Osteoblast (primary cell): Measurements from ENCODE around the gene ANKRD13B. TPM values are rescaled to one million over a fixed set of nuclear protein-coding genes. Genes with fewer than 3 reads are reported as not detected.
"Not testable (repeated sequence)": the region's sequence is repeated elsewhere in the genome, so short reads cannot be mapped to it uniquely, and the experiment has no call there.

Source experiments
- DNase-seq: peaks from one replicate; pipeline ENCODE4 v3.0.0; 2011; ENCODE audit warnings: low spot score, mixed read lengths; ENCODE audit not compliant: insufficient read length; ENCODE audit errors: missing footprints
- H2AFZ ChIP-seq: 2 replicates; pipeline ENCODE4 v1.6.0; 2011; ENCODE audit warnings: mild to moderate bottlenecking, low read length
- H3K27ac ChIP-seq: 2 replicates; pipeline ENCODE4 v1.5.1; 2011; ENCODE audit warnings: mild to moderate bottlenecking, low read depth, low read length, moderate library complexity
- H3K27me3 ChIP-seq: 2 replicates; pipeline ENCODE4 v1.6.0; 2012; ENCODE audit warnings: mild to moderate bottlenecking, control low read depth, inconsistent platforms, low read length, moderate library complexity; ENCODE audit not compliant: insufficient read depth
- H3K36me3 ChIP-seq: 2 replicates; pipeline ENCODE4 v1.5.1; 2011; ENCODE audit warnings: mild to moderate bottlenecking, low read length, control low read depth, moderate library complexity; ENCODE audit not compliant: insufficient read depth
- H3K4me1 ChIP-seq: 2 replicates; pipeline ENCODE4 v1.5.1; 2011; ENCODE audit warnings: mild to moderate bottlenecking, low read length, control low read depth, moderate library complexity; ENCODE audit not compliant: insufficient read depth
- H3K4me2 ChIP-seq: 2 replicates; pipeline ENCODE4 v1.6.0; 2011; ENCODE audit warnings: mild to moderate bottlenecking, low read length; ENCODE audit not compliant: insufficient read depth
- H3K4me3 ChIP-seq: fragments of 200-600 bp; sonication (generic); 3 replicates; pipeline ENCODE4 v1.5.1; 2012; ENCODE audit warnings: mild to moderate bottlenecking, low read length, inconsistent platforms; ENCODE audit not compliant: insufficient read depth
- H3K79me2 ChIP-seq: 2 replicates; pipeline ENCODE4 v1.6.0; 2012; ENCODE audit warnings: mild to moderate bottlenecking, low read length, control low read depth, inconsistent platforms; ENCODE audit not compliant: insufficient read depth
- H3K9me3 ChIP-seq: 2 replicates; pipeline ENCODE4 v1.5.1; 2011; ENCODE audit warnings: low read depth, low read length, control low read depth
- H4K20me1 ChIP-seq: 2 replicates; pipeline ENCODE4 v1.6.0; 2012; ENCODE audit warnings: mild to moderate bottlenecking, low read length, control low read depth; ENCODE audit not compliant: insufficient read depth
- CTCF ChIP-seq: IDR thresholded peaks from 2 replicates; pipeline ENCODE4 v1.5.1; 2011; ENCODE audit warnings: mild to moderate bottlenecking, low read depth, low read length, moderate library complexity; ENCODE audit errors: extremely low read depth
- total RNA-seq: library from RNA; depleted of rRNA; stranded (reverse); fragments of >200 nt; gene quantifications from 2 replicates; pipeline ENCODE4 v1.2.3, GENCODE V29; 2012

Gene ANKRD13B
- total RNA-seq, 1 donor, result 18.5 TPM

- H2AFZ ChIP-seq, result no peak overlapping the region
- no peaks in the 10 kb centered on the region for H3K4me1 ChIP-seq
- no peaks in the 10 kb centered on the region for H4K20me1 ChIP-seq
- no peaks in the 10 kb centered on the region for H3K27me3 ChIP-seq
- no peak overlapping the region for H3K4me3 ChIP-seq
- DNase-seq, result no peak
- no peaks in the 10 kb centered on the region for H3K79me2 ChIP-seq
- no peaks in the 10 kb centered on the region for H3K9me3 ChIP-seq
- no peak for TF ChIP-seq CTCF
- H3K27ac ChIP-seq, result no peak overlapping the region
- no peak overlapping the region for H3K4me2 ChIP-seq
- H3K36me3 ChIP-seq, result peaks cover 4% of the 10 kb centered on the region
Measured at GRCh38 chr17:29549177-29549923, 43.6 kb upstream of the ANKRD13B start.

- H3K9me3 ChIP-seq, result no peaks in the 10 kb centered on the region
Measured at GRCh38 chr17:29555840-29556239, 37.1 kb upstream of the ANKRD13B start.

GRCh38 chr17:29557085-29557738 is 35.7 kb upstream of the ANKRD13B start:
- Histone ChIP-seq H3K79me2 (no peaks in the 10 kb centered on the region), H3K4me3 (no peak overlapping the region), H3K27ac (peak overlapping the region; percentile 37), H3K4me1 (peaks cover 7% of the 10 kb centered on the region), H2AFZ (no peak overlapping the region), H3K9me3 (no peaks in the 10 kb centered on the region), H3K27me3 (no peaks in the 10 kb centered on the region), H3K36me3 (no peaks in the 10 kb centered on the region), H4K20me1 (peaks cover 5% of the 10 kb centered on the region), H3K4me2 (no peak overlapping the region)
- DNase-seq, result peak; percentile 91
- no peak for TF ChIP-seq CTCF

More at GRCh38 chr17:29555840-29556239, 37.1 kb upstream of the ANKRD13B start:
- Histone ChIP-seq H3K4me3 (no peak overlapping the region), H2AFZ (no peak overlapping the region), H3K4me1 (peaks cover 7% of the 10 kb centered on the region), H3K4me2 (no peak overlapping the region), H3K79me2 (no peaks in the 10 kb centered on the region), H3K36me3 (no peaks in the 10 kb centered on the region), H4K20me1 (no peaks in the 10 kb centered on the region), H3K27me3 (no peaks in the 10 kb centered on the region), H3K27ac (no peak overlapping the region)
- peak; percentile 34 for DNase-seq
- no peak for TF ChIP-seq CTCF

GRCh38 chr17:29557739-29558116 is 35.2 kb upstream of the ANKRD13B start:
- H3K27me3 ChIP-seq, result no peaks in the 10 kb centered on the region
- no peak overlapping the region for H3K4me2 ChIP-seq
- H2AFZ ChIP-seq, result no peak overlapping the region
- no peaks in the 10 kb centered on the region for H3K79me2 ChIP-seq
- peaks cover 3% of the 10 kb centered on the region for H3K36me3 ChIP-seq
- no peak overlapping the region for H3K27ac ChIP-seq
- H3K9me3 ChIP-seq, result no peaks in the 10 kb centered on the region
- H4K20me1 ChIP-seq, result peaks cover 5% of the 10 kb centered on the region
- DNase-seq, result no peak
- TF ChIP-seq CTCF, result no peak
- no peak overlapping the region for H3K4me3 ChIP-seq
- H3K4me1 ChIP-seq, result peaks cover 7% of the 10 kb centered on the region

GRCh38 chr17:29558139-29558538 is 34.8 kb upstream of the ANKRD13B start:
- not testable (repeated sequence) for H2AFZ ChIP-seq, H4K20me1 ChIP-seq, H3K4me2 ChIP-seq, H3K79me2 ChIP-seq, H3K36me3 ChIP-seq, H3K27ac ChIP-seq, H3K4me1 ChIP-seq, H3K4me3 ChIP-seq, DNase-seq, H3K27me3 ChIP-seq, H3K9me3 ChIP-seq
